ENCODE results near the gene NKX6-2.
"Not testable (repeated sequence)": the region's sequence is repeated elsewhere in the genome, so short reads cannot be mapped to it uniquely, and the experiment has no call there.

NKX6-2 gene

GRCh38 chr10:132785723-132786475 lies at the start of gene NKX6-2:
Gene NKX6-2, minus strand, starts transcription at chr10:132786147. Its CDS starts 199 bp downstream, at chr10:132785948.
- DNase-seq, result no peak

DNA sequence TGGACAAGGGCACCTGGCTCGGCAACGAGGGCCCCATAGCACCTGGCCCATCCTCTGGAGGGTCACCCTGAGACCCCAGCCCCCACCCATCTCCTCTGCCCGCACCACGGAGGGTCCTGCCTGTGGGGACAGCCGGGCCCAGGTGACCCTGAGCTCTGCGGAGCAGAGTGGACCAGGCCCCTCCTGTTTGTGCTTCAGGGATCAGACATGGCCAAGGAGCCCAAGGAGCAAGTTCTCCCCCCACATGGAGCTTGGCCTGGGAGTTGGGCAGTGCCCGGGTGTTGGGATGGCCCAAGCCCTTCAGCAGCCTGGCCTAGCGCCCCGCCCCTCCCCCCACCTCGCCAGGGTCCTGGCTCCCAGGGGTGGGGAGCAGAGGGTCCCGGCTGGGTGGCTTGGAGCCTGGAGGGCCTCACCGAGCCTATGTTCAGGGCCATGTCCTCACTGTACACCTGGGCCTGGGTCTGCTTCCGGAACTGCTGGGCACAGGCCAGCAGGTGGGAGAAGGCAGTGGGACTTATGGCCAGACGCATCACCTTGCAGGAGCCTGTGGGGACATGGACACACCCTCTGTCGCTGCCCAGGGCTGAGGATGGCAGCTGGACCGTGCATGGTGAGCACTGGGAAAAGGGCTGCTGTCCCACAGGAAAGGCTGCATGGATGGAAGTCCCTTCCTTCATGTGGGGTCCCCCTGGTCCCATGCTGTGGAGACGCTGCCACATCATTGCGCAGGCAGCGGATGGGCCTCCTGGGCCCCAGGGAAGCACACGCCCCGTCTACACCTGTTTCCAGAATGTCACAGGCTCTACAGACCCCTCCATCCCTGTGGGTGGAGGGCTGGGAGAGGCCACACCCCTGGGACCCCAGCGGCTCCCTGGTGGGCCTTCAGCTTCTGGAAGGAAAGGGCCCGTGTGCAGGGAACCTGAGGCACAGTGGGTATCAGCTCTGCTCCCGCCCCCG lies 49.2 kb upstream of the NKX6-2 start:
- no peak for DNase-seq

DNA sequence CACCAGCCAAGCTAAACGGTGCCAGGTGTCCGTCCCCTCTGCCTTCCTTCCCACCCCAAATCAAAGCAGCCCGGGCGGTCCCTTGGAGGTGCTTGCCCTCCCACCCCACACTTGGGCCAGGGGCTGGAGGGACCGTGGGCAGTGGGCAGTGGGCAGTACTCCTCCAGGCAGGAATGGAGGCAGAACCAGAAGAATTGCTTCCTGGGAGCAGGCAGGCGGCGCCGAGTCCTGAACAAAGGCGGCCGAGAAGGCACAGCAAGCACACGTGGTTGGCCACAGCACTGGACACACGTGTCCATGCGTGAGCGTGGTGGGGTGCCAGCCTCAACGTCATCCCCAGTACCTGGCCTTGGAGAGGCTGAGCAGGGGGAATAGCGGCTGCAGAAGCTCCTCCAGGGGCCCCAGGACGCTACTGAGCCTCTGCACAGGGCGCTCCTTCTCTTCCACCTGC lies 48.4 kb upstream of the NKX6-2 start:
- DNase-seq, result no peak

DNA sequence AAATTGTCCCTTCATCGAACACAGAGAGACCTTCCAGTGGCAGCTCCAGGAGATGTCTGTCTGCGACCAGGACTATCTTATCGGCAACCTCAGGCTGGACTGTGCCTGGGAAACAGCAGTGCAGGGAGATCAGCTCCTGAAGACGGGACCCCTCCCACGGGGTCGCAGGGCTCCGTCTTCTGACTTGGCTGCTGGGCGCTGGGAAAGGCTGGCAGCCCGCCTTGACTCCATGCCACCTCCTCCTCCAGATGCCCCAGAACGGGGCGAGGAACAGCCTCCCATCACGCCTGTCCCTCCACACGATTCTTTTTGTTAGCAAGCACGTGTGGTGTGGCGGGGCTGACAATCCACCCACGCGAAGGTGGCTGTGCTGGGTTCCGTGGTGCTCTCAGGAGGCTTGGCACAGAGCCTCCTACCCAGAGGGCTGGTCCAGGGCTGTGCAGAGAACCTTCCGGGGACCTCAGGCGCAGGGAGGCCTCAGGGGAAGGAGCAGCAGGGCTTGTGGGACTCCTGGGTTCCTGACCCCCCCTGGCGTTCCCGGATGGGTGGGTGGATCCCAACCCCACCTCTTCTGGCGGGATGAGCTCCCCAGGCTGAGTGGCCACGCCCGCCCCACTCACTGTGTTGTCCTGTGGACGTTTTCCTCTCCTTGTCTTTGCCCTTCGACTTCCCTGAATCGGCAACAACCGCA lies 47.6 kb upstream of the NKX6-2 start:
- DNase-seq, result no peak

- no peak for DNase-seq
Measured at GRCh38 chr10:132832186-132832969, 46.4 kb upstream of the NKX6-2 start.

- DNase-seq, result no peak
Measured at GRCh38 chr10:132829403-132829802, 43.5 kb upstream of the NKX6-2 start.

- DNase-seq, result no peak
Measured at GRCh38 chr10:132828681-132829080, 42.7 kb upstream of the NKX6-2 start.

DNA sequence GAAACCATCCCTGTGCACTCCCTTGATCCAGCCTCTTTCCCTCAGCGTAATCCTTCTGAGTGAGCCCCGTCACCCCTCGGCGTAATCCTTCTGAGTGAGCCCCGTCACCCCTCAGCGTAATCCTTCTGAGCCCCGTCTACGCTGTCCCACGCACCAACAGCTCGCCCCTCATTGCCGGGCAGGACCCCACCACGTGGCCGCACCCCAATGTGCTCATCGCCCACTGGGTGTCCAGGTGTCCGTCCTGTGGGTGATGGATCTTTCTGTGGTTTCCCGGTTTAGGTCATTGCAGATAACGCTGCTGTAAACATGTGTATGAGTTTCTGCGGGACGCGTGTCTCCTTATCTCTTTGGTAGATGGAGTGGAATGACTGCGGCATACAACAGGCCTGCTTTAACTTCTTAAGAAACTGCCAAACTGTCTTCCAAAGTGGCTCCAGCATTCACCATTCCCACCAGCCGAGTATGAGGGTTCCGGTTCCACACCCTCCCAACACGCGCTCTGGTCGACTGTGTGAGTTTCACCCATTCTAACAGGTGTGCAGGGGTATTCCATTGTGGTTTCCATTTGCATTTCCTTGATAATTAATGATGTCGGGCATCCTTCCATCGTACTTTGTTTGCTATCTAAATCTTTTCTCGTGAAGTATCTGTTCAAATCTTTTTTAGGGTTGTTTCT lies 42.1 kb upstream of the NKX6-2 start:
- DNase-seq, result no peak

DNA sequence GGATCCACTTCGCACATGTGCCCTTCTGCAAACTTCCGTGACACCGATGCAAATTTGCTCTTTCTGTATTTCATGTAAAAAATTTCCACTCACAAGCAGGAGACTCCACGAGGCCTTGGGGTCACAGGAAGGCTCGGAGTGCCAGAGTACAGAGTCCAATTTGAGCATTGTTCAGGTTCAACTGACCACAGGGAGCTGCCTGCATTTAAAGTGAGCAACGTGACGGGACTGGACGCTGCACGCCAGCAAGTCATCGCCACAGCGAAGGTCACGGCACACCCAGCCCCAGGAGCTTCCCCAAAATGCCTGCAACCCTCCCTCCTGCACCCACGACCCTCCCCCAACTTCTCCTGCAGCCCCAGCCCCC lies 41.5 kb upstream of the NKX6-2 start:
- no peak for DNase-seq

GRCh38 chr10:132826524-132827422 lies 40.8 kb upstream of the NKX6-2 start:
- DNase-seq, result no peak

DNA sequence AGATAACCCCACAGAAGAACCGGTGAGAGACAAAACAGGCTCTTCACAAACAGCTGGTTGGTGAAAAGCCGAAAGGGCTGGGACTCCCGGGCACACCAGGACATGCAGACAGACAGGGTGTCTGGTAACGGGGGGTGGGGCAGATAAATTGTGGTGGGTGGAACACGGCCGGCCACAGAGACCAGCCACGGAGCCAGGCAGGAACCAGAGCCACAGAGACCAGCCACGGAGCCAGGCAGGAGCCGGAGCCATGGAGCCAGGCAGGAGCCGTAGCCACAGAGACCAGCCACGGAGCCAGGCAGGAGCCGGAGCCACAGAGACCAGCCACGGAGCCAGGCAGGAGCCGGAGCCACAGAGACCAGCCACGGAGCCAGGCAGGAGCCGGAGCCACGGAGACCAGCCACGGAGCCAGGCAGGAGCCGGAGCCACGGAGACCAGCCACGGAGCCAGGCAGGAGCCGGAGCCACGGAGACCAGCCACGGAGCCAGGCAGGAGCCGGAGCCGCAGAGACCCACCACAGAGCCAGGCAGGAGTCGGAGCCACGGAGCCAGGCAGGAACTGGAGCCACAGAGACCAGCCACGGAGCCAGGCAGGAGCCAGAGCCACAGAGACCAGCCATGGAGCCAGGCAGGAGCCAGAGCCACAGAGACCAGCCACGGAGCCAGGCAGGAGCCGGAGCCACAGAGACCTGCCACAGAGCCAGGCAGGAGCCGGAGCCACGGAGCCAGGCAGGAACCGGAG lies 40.0 kb upstream of the NKX6-2 start:
- DNase-seq, result not testable (repeated sequence)

DNA sequence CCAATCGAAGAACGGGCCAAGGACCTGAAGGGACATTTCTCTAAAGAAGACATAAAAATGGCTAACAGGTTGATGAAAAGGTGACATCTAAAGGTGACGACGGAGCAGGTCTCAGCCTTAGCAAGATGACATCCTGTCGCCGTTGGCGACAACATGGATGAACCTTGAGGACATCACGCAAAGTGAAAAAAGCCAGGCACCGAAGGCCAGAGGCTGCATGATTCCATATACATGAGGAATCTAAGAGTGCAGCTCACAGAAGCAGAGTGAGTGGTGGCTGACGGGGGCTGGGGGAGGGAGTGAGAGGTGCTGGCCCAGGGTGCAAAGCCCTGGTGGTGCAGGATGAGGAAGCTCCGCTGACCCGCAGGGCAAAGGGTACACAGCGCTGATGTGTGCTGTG lies 34.1 kb upstream of the NKX6-2 start:
- no peak for DNase-seq

DNA sequence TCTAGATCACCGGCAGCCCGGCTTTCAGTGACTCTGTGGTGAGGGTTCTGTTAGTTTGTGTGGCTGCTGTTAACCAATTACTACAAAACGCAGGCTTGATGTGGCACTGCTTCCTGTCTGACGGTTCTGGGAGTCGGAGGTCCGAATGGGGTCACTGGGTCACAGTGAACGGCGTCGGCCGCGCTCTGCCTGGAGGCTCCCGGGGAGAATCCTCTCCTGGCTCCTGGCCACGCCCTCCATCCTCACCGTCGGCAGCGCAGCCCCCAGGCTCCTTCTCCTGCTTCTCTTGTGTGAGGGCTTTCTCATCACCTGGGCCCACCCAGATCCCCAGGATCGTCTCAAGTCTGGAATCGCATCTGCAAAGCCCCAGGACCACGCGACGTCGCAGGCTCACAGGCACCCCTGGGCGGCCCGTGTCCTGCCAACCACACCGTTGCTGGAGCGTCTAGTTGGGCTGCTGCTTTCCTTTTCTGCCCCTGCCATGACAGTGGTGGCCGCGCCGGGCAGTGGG lies 31.8 kb upstream of the NKX6-2 start:
- DNase-seq, result no peak

DNA sequence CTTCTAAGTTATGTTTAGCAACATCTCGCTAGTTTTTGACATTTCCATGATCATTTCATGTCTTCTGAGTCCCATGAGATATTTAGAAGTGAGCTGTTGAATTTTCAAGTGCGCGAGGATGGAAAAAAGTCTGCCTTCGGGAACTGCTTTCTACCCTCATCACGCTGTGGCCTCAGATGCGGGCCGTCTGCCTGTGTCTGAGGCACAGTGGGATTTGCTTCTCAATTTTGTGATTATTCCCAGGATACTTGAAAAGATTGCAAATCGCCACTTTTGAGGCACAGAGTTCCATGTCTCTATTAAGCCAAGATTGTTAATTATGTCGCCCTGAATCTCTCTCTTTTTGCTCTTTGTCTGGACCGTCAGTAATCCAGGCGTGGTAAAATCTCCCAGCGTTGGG lies 30.8 kb upstream of the NKX6-2 start:
- DNase-seq, result no peak

DNA sequence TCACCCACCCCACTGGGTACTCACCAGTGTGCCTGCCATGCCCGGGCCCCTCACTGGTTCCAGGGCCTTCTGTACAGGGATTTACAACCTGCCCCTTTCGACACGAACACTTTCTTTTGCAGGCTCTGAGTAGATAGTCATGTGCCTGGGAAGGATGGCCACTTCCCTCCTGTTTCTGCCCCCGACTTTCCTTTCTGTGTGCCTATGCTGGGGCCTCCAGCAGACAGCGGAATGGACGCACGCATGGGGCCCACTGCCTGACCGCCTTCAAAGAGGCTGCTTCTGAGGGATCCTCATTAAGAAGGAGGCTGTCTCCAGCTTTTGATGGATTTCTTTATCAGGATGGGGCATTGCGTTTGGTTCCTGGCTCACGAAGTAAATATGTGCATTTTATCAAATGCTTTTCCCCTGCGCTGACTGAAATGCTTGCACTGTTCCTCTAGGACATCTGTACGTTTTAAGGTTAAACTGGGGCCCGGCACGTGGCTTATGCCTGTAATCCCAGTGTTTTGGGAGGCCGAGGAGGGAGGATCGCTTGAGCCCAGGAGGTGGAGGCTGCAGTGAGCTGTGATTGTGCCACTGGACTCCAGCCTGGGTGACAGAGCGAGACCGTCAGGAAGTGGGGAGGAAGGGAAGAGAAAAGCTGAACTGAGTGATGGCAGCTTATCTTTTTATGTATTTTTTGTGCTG lies 29.4 kb upstream of the NKX6-2 start:
- DNase-seq, result no peak

DNA sequence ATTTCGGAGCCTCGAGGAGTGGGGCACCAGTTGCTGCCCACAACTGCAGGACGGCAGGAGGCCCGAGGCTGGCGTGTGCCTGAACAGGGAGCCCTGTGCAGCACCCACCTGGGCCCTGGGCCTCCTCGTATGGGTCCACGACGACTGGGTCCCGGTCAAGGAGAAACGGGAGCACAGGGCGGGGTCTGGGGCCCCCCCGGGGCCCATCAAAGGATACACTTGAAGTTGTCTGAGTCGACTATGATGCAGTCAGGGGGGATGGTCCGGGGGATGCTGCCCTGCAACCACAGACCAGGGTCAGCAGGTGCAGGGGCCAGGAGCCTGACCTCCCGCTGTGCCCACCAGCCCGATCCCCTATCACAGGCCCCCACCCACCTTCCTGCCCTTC lies 28.5 kb upstream of the NKX6-2 start:
- no peak for DNase-seq

- no peak for DNase-seq
Measured at GRCh38 chr10:132813560-132814468, 27.9 kb upstream of the NKX6-2 start.

- no peak for DNase-seq
Measured at GRCh38 chr10:132813001-132813401, 27.1 kb upstream of the NKX6-2 start.
